Neural cell (in vitro differentiated cells): ENCODE data around the gene RNF44.

Source experiments
- EP300 ChIP-seq: fragments of 450-650 bp; conservative IDR thresholded peaks from 2 replicates; pipeline ENCODE4 v1.6.1; 2014; ENCODE audit warnings: antibody characterized with exemption, mild to moderate bottlenecking, moderate library complexity; ENCODE audit not compliant: poor library complexity, severe bottlenecking
- EZH2 ChIP-seq: fragments of 200-600, 300-800 bp; shearing (Covaris generic), sonication (generic); IDR thresholded peaks from 2 replicates; pipeline ENCODE4 v1.6.1; 2014; ENCODE audit warnings: antibody characterized with exemption, low read length, borderline replicate concordance, mild to moderate bottlenecking; ENCODE audit not compliant: insufficient read depth, poor library complexity, severe bottlenecking
- MXI1 ChIP-seq: fragments of 450-650 bp; conservative IDR thresholded peaks from 2 replicates; pipeline ENCODE4 v1.6.1; 2014; ENCODE audit warnings: antibody characterized with exemption, mild to moderate bottlenecking; ENCODE audit not compliant: poor library complexity, severe bottlenecking
- POLR2AphosphoS5 ChIP-seq: IDR thresholded peaks from 2 replicates; pipeline ENCODE4 v1.6.1; 2012
- RAD21 ChIP-seq: fragments of 450-650 bp; conservative IDR thresholded peaks from 2 replicates; pipeline ENCODE4 v1.6.1; 2014; ENCODE audit warnings: antibody characterized with exemption, mild to moderate bottlenecking, moderate library complexity
- SMC3 ChIP-seq: fragments of 450-650 bp; conservative IDR thresholded peaks from 2 replicates; pipeline ENCODE4 v1.6.1; 2014; ENCODE audit warnings: antibody characterized with exemption, mild to moderate bottlenecking, moderate library complexity; ENCODE audit not compliant: poor library complexity
- TAF1 ChIP-seq: IDR thresholded peaks from 2 replicates; pipeline ENCODE4 v1.6.1; 2012; ENCODE audit warnings: low read depth
- TF ChIP-seq, protein P1 (sequence below): fragments of 450-650 bp; IDR thresholded peaks from 2 replicates; pipeline ENCODE4 v1.5.1; 2014; ENCODE audit warnings: antibody characterized with exemption, mild to moderate bottlenecking, moderate library complexity; ENCODE audit not compliant: poor library complexity, severe bottlenecking
- TF ChIP-seq, protein P2 (sequence below): IDR thresholded peaks from 2 replicates; pipeline ENCODE4 v1.6.1; 2012; ENCODE audit warnings: borderline replicate concordance

DNA sequence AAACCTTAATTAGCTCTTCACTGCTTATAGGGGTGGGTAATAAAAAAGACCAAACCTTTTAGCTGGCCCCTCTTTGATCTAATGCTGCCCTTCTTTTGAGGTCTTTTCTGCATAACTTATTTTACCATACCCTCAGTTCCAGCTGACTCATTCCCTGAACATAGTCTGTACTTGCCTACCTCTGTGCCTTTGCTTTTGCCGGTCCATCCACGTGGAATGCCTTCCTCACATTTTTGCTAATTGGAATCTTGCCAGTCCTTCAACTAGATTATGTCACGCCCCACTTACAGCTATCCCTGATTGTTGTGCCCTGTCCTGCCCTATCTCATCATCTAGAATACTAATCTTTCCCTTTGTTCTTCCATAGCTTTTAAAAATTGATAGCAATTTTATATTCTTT lies 44.8 kb downstream of the RNF44 start:
- TF ChIP-seq, protein P1, sequence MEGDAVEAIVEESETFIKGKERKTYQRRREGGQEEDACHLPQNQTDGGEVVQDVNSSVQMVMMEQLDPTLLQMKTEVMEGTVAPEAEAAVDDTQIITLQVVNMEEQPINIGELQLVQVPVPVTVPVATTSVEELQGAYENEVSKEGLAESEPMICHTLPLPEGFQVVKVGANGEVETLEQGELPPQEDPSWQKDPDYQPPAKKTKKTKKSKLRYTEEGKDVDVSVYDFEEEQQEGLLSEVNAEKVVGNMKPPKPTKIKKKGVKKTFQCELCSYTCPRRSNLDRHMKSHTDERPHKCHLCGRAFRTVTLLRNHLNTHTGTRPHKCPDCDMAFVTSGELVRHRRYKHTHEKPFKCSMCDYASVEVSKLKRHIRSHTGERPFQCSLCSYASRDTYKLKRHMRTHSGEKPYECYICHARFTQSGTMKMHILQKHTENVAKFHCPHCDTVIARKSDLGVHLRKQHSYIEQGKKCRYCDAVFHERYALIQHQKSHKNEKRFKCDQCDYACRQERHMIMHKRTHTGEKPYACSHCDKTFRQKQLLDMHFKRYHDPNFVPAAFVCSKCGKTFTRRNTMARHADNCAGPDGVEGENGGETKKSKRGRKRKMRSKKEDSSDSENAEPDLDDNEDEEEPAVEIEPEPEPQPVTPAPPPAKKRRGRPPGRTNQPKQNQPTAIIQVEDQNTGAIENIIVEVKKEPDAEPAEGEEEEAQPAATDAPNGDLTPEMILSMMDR: no peak
- TF ChIP-seq EZH2: no peak
- TF ChIP-seq, protein P2, sequence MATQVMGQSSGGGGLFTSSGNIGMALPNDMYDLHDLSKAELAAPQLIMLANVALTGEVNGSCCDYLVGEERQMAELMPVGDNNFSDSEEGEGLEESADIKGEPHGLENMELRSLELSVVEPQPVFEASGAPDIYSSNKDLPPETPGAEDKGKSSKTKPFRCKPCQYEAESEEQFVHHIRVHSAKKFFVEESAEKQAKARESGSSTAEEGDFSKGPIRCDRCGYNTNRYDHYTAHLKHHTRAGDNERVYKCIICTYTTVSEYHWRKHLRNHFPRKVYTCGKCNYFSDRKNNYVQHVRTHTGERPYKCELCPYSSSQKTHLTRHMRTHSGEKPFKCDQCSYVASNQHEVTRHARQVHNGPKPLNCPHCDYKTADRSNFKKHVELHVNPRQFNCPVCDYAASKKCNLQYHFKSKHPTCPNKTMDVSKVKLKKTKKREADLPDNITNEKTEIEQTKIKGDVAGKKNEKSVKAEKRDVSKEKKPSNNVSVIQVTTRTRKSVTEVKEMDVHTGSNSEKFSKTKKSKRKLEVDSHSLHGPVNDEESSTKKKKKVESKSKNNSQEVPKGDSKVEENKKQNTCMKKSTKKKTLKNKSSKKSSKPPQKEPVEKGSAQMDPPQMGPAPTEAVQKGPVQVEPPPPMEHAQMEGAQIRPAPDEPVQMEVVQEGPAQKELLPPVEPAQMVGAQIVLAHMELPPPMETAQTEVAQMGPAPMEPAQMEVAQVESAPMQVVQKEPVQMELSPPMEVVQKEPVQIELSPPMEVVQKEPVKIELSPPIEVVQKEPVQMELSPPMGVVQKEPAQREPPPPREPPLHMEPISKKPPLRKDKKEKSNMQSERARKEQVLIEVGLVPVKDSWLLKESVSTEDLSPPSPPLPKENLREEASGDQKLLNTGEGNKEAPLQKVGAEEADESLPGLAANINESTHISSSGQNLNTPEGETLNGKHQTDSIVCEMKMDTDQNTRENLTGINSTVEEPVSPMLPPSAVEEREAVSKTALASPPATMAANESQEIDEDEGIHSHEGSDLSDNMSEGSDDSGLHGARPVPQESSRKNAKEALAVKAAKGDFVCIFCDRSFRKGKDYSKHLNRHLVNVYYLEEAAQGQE: no peak
- TF ChIP-seq MXI1: no peak
- TF ChIP-seq POLR2AphosphoS5: no peak
- no peak for TF ChIP-seq TAF1
- TF ChIP-seq SMC3: no peak
- TF ChIP-seq RAD21: no peak
- TF ChIP-seq EP300: no peak
